Muscle layer of duodenum (tissue), 2 donors: ENCODE measurements around the gene HTT.

ENCODE experiments used
- H3K27ac ChIP-seq: one replicate; pipeline ENCODE4 v1.7.0; 2013; ENCODE audit warnings: mild to moderate bottlenecking, low read length
- H3K27me3 ChIP-seq: one replicate; pipeline ENCODE4 v1.7.0; 2013; ENCODE audit warnings: low read depth, mild to moderate bottlenecking, control low read depth, low read length
- H3K36me3 ChIP-seq, 2 donors: one replicate each; pipeline ENCODE4 v1.7.0; 2013; ENCODE audit warnings: low read length in 2 of 2, control low read depth in 1 of 2, mild to moderate bottlenecking in 1 of 2; ENCODE audit not compliant: insufficient read depth in 2 of 2, control insufficient read depth in 1 of 2
- H3K4me1 ChIP-seq, 2 donors: one replicate each; pipeline ENCODE4 v1.7.0; 2013; ENCODE audit warnings: low read length in 2 of 2, mild to moderate bottlenecking in 2 of 2, control low read depth in 1 of 2, moderate library complexity in 1 of 2; ENCODE audit not compliant: insufficient read depth in 2 of 2, control insufficient read depth in 1 of 2
- H3K4me3 ChIP-seq, 2 donors: one replicate each; pipeline ENCODE4 v1.7.0; 2013; ENCODE audit warnings: low read length in 2 of 2, low read depth in 1 of 2, mild to moderate bottlenecking in 1 of 2
- H3K9me3 ChIP-seq, 2 donors: one replicate each; pipeline ENCODE4 v1.7.0; 2013; ENCODE audit warnings: low read length in 2 of 2, control low read depth in 1 of 2, mild to moderate bottlenecking in 1 of 2; ENCODE audit not compliant: control insufficient read depth in 1 of 2
- donor health status: healthy.

HTT gene

DNA sequence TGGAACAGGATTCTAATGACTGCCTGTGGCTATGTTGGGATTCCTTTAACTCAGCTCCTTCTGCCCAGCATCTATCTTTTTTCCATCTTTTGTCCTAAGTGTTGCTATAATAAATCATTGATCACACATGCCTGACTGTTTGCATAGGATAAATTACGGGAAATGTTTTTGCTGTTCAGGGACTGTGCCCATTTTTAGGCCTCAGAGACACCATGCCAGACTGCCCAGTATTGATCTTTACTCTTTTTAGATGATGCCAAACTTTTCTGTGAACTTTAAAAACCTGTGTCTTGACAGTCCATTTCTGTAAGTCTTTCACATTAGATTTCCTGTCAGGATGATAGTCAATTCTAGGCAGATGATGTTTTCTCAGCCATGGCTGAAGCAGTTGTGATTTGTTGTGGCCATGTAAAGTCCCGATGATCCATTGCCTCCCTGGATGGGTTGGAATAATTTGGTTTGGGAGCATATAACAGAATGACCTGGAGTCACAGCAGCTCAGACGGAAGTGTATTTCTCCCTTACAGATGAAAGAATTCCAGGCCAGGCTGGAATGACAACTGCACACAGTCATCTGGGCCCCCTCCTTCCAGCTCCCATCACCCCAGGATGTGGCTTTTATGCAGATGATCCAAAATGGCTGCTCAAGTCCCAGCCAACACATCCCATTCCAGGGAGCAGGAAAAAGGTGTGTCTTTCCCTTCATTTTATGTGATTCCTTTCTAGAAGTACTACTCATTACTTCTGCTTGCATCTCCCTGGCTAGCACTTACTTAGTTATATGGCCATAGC is 3.6 kb upstream of the HTT start:
- no peaks in the 10 kb centered on the region for H3K27me3 ChIP-seq
- no peak overlapping the region for H3K4me3 ChIP-seq
- peaks cover 0 to 5% of the 10 kb centered on the region in 2 donors for H3K4me1 ChIP-seq
- no peaks in the 10 kb centered on the region for H3K9me3 ChIP-seq
- H3K36me3 ChIP-seq: no peaks in the 10 kb centered on the region
- H3K27ac ChIP-seq: no peak overlapping the region

DNA sequence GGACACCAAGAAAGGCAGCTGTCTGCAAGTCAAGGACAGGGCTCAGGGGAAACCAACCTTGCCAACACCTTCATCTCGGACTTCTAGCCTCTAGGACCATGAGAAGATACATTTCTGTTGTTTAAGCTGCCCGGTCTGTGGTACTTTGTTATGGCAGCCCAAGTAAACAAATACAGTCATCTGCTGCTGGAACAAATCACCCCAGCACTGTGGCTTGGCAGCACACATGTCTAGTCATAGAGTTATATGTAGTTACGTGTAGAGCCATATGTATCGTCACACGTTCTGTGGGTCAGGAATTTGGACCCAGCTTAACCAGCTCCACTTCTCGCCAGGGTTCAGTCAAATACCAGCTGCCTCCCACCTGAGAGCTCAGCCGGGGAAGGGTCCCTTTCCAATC is 2.7 kb upstream of the HTT start:
- Histone ChIP-seq H3K4me1 (peaks cover 0 to 14% of the 10 kb centered on the region in 2 donors), H3K9me3 (no peaks in the 10 kb centered on the region), H3K27me3 (no peaks in the 10 kb centered on the region), H3K27ac (no peak overlapping the region), H3K36me3 (no peaks in the 10 kb centered on the region), H3K4me3 (no peak overlapping the region)

DNA sequence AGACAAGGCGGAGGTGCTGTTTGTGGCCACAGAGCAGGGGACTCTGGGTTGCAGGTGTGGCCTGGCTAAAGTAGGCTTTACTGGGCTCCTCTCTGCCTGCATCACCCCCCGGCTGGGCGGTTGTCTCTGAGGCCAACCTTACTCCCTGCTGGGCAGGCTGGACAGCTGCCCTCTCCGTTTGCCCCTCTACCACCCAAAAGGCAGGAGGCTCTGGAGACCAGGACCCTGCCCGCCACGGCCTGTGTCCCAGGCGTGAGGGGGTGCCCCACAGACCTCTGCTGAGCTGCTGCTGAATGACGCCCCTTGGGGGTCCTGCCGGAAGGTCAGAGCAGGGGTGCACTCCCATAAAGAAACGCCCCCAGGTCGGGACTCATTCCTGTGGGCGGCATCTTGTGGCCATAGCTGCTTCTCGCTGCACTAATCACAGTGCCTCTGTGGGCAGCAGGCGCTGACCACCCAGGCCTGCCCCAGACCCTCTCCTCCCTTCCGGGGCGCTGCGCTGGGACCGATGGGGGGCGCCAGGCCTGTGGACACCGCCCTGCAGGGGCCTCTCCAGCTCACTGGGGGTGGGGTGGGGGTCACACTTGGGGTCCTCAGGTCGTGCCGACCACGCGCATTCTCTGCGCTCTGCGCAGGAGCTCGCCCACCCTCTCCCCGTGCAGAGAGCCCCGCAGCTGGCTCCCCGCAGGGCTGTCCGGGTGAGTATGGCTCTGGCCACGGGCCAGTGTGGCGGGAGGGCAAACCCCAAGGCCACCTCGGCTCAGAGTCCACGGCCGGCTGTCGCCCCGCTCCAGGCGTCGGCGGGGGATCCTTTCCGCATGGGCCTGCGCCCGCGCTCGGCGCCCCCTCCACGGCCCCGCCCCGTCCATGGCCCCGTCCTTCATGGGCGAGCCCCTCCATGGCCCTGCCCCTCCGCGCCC is 1.1 kb upstream of the HTT start:
- no peak overlapping the region for H3K27ac ChIP-seq
- H3K4me1 ChIP-seq: peaks cover 0 to 21% of the 10 kb centered on the region in 2 donors
- H3K9me3 ChIP-seq: no peaks in the 10 kb centered on the region
- peak overlapping the region; percentile 55 to 76 for H3K4me3 ChIP-seq
- H3K27me3 ChIP-seq: no peaks in the 10 kb centered on the region
- H3K36me3 ChIP-seq: no peaks in the 10 kb centered on the region

DNA sequence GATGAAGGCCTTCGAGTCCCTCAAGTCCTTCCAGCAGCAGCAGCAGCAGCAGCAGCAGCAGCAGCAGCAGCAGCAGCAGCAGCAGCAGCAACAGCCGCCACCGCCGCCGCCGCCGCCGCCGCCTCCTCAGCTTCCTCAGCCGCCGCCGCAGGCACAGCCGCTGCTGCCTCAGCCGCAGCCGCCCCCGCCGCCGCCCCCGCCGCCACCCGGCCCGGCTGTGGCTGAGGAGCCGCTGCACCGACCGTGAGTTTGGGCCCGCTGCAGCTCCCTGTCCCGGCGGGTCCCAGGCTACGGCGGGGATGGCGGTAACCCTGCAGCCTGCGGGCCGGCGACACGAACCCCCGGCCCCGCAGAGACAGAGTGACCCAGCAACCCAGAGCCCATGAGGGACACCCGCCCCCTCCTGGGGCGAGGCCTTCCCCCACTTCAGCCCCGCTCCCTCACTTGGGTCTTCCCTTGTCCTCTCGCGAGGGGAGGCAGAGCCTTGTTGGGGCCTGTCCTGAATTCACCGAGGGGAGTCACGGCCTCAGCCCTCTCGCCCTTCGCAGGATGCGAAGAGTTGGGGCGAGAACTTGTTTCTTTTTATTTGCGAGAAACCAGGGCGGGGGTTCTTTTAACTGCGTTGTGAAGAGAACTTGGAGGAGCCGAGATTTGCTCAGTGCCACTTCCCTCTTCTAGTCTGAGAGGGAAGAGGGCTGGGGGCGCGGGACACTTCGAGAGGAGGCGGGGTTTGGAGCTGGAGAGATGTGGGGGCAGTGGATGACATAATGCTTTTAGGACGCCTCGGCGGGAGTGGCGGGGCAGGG is 568 bp downstream of the HTT start:
- no peaks in the 10 kb centered on the region for H3K9me3 ChIP-seq
- no peaks in the 10 kb centered on the region for H3K27me3 ChIP-seq
- H3K36me3 ChIP-seq: no peaks in the 10 kb centered on the region
- peak overlapping the region; percentile 90 to 93 for H3K4me3 ChIP-seq
- H3K27ac ChIP-seq: peak overlapping the region; percentile 95
- peaks cover 0 to 21% of the 10 kb centered on the region in 2 donors for H3K4me1 ChIP-seq

DNA sequence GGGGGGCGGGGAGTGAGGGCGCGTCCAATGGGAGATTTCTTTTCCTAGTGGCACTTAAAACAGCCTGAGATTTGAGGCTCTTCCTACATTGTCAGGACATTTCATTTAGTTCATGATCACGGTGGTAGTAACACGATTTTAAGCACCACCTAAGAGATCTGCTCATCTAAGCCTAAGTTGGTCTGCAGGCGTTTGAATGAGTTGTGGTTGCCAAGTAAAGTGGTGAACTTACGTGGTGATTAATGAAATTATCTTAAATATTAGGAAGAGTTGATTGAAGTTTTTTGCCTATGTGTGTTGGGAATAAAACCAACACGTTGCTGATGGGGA is 1.1 kb downstream of the HTT start:
- peak overlapping the region; percentile 95 for H3K27ac ChIP-seq
- H3K9me3 ChIP-seq: no peaks in the 10 kb centered on the region
- no peaks in the 10 kb centered on the region for H3K27me3 ChIP-seq
- H3K36me3 ChIP-seq: no peaks in the 10 kb centered on the region
- peaks cover 0 to 21% of the 10 kb centered on the region in 2 donors for H3K4me1 ChIP-seq
- peak overlapping the region; percentile 90 to 93 for H3K4me3 ChIP-seq

DNA sequence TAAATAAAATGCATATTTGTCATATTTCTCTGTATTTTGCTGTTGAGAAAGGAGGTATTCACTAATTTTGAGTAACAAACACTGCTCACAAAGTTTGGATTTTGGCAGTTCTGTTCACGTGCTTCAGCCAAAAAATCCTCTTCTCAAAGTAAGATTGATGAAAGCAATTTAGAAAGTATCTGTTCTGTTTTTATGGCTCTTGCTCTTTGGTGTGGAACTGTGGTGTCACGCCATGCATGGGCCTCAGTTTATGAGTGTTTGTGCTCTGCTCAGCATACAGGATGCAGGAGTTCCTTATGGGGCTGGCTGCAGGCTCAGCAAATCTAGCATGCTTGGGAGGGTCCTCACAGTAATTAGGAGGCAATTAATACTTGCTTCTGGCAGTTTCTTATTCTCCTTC is 3.3 kb downstream of the HTT start:
- H3K9me3 ChIP-seq: no peaks in the 10 kb centered on the region
- no peak overlapping the region for H3K4me3 ChIP-seq
- H3K27ac ChIP-seq: no peak overlapping the region
- no peaks in the 10 kb centered on the region for H3K36me3 ChIP-seq
- no peaks in the 10 kb centered on the region for H3K27me3 ChIP-seq
- peaks cover 0 to 21% of the 10 kb centered on the region in 2 donors for H3K4me1 ChIP-seq

DNA sequence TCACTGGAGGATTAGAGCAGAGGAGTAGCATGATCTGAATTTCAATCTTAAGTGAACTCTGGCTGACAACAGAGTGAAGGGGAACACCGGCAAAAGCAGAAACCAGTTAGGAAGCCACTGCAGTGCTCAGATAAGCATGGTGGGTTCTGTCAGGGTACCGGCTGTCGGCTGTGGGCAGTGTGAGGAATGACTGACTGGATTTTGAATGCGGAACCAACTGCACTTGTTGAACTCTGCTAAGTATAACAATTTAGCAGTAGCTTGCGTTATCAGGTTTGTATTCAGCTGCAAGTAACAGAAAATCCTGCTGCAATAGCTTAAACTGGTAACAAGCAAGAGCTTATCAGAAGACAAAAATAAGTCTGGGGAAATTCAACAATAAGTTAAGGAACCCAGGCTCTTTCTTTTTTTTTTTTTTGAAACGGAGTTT is 5.2 kb downstream of the HTT start:
- Histone ChIP-seq H3K4me1 (peaks cover 0 to 21% of the 10 kb centered on the region in 2 donors), H3K4me3 (no peak overlapping the region), H3K9me3 (no peaks in the 10 kb centered on the region), H3K27ac (no peak overlapping the region), H3K36me3 (no peaks in the 10 kb centered on the region), H3K27me3 (no peaks in the 10 kb centered on the region)

DNA sequence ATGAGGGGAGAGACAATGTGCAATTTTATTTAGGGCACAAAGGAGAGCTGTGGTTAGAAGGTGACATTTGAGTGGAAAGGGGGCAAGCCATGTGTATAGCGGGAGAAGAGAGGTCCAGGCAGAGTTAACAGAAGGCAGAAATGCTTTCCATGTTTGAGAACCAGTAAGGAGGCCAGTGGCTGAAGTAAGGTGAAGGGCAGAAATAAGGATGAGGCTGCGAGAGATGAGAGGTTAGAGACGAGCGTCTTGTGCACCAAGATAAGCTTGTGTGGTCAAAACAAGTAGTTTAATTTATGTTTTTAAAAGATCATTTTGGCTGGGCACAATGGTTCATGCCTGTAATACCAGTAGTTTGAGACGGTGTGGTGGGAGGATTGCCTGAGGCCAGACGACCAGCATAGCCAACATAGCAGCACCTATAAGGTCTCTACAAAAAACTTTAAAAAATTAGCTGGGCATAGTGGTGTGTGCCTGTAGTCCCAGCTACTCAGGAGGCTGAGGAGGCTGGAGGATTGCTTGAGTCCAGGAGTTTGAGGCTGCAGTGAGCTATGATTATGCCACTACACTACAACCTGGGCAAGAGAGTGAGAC is 8.5 kb downstream of the HTT start:
- Histone ChIP-seq H3K27me3 (no peaks in the 10 kb centered on the region), H3K9me3 (no peaks in the 10 kb centered on the region), H3K36me3 (peaks cover 9% of the 10 kb centered on the region in 2 donors), H3K4me3 (no peak overlapping the region), H3K27ac (no peak overlapping the region), H3K4me1 (peaks cover 0 to 2% of the 10 kb centered on the region in 2 donors)

DNA sequence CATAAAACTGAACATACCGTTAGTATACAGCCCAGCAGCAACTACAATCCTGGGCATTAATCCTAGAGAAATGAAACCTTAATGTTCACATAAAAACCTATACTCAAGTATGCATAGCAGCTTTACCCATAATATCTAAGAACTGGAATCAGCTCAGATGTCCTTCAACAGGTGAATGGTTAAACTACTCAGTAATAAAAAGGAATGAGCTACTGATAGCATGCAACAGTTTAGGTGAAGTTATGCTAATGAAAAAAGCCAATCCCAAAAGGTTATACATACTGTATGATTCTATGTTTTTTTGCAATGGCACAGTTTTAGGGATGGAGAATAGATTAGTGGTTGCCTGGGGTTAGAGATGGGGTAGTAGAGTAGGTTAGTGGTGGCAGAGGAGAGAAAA is 9.3 kb downstream of the HTT start:
- no peaks in the 10 kb centered on the region for H3K9me3 ChIP-seq
- H3K4me3 ChIP-seq: no peak overlapping the region
- no peaks in the 10 kb centered on the region for H3K4me1 ChIP-seq
- H3K36me3 ChIP-seq: peaks cover 9 to 10% of the 10 kb centered on the region in 2 donors
- H3K27ac ChIP-seq: no peak overlapping the region
- no peaks in the 10 kb centered on the region for H3K27me3 ChIP-seq

DNA sequence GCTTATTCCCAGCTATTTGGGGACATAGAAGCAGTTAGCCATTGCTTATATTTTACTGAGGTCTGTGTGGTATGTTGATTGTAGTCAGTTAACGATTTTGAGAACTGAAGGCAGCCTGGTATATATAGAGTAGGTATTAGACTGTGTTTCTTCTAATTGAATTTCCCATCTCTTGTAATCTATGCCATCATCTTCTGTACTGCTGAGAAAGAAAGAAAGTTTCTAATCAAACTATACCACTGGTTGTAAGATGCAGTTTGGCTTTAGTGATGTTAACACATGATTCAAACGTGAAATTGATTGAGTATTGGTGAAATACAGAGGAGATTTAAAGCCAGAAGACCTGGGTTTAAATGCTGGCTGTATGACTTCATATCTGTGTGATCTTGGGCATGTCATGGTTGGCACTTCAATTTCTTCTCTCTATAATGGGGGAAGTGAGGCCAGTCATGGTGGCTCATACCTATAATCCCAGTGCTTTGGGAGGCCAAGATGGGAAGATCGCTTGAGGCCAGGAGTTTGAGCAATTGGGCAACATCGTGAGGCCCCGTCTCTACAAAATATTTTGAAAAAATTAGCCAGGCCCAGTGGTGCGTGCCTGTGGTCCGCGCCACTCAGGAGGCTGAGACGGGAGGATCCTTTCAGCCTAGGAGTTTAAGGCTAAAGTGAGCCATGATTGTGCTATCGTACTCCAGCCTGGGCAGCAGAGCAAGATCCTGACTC is 11.6 kb downstream of the HTT start:
- H3K4me1 ChIP-seq: no peaks in the 10 kb centered on the region
- no peaks in the 10 kb centered on the region for H3K27me3 ChIP-seq
- H3K4me3 ChIP-seq: no peak overlapping the region
- H3K9me3 ChIP-seq: no peaks in the 10 kb centered on the region
- no peak overlapping the region for H3K27ac ChIP-seq
- H3K36me3 ChIP-seq: peaks cover 9 to 10% of the 10 kb centered on the region in 2 donors
